ENCODE data around the gene PDE4D. TPM values are rescaled to one million over a fixed set of nuclear protein-coding genes. Genes with fewer than 3 reads are reported as not detected.
"Not testable (repeated sequence)": the region's sequence is repeated elsewhere in the genome, so short reads cannot be mapped to it uniquely, and the experiment has no call there.

PDE4D gene
- total RNA-seq, 1 experiment from 2014 or later, result 6.5 TPM

DNA sequence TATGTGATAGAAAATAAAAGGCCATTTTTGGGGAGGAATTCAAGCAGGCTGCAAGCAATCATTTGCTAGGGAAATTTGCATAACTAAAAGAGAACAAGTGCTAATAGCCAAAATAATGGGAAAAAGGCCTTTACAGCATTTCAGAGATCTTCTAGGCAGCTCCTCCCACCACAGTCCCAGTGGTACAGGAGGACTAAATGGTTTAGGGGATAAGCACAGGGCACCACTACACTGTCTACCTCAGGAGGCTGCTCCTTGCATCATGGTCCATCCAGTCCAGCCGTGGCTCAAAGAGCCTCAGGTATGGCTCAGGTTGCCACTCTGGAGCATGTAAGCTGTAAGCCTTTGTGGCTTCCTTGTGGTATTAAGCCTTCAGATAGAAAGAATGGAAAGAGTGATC, 485.6 kb downstream of the PDE4D start:
- no peak for DNase-seq (ENCODE audit: low spot score)
- H3K36me3 ChIP-seq (ENCODE audit: insufficient read depth, low read length, poor library complexity, severe bottlenecking), result no peaks in the 10 kb centered on the region
- CTCF ChIA-PET, result no interaction called here
- H3K9me3 ChIP-seq (ENCODE audit: low read depth, low read length, poor library complexity, severe bottlenecking), result no peaks in the 10 kb centered on the region
- POLR2A ChIA-PET (ENCODE audit: low non-redundant PET), result no interaction called here
- no peak overlapping the region for H3K4me3 ChIP-seq (ENCODE audit: low read depth, low read length, poor library complexity, severe bottlenecking)
- TF ChIP-seq, protein P1, sequence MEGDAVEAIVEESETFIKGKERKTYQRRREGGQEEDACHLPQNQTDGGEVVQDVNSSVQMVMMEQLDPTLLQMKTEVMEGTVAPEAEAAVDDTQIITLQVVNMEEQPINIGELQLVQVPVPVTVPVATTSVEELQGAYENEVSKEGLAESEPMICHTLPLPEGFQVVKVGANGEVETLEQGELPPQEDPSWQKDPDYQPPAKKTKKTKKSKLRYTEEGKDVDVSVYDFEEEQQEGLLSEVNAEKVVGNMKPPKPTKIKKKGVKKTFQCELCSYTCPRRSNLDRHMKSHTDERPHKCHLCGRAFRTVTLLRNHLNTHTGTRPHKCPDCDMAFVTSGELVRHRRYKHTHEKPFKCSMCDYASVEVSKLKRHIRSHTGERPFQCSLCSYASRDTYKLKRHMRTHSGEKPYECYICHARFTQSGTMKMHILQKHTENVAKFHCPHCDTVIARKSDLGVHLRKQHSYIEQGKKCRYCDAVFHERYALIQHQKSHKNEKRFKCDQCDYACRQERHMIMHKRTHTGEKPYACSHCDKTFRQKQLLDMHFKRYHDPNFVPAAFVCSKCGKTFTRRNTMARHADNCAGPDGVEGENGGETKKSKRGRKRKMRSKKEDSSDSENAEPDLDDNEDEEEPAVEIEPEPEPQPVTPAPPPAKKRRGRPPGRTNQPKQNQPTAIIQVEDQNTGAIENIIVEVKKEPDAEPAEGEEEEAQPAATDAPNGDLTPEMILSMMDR (conservative IDR thresholded peaks at IDR 0.05; ENCODE audit: low read depth, low read length), result no peak
- no peak for TF ChIP-seq EZH2 (IDR thresholded peaks at IDR 0.05; ENCODE audit: borderline replicate concordance, low read depth, low read length, poor library complexity, severe bottlenecking)
- no peak overlapping the region for H3K27ac ChIP-seq (ENCODE audit: low read depth, low read length, poor library complexity, severe bottlenecking)
- intact Hi-C loops (cut with micrococcal nuclease; ENCODE audit: unreplicated experiment), result no loop called here
- H3K27me3 ChIP-seq (replicated peaks; ENCODE audit: insufficient read depth, low read depth, low read length, poor library complexity), result no peaks in the 10 kb centered on the region
- BruUV-seq (replicated peaks), result no TSS peak
- no peaks in the 10 kb centered on the region for H3K4me1 ChIP-seq (ENCODE audit: insufficient read depth, low read length, poor library complexity, severe bottlenecking)

DNA sequence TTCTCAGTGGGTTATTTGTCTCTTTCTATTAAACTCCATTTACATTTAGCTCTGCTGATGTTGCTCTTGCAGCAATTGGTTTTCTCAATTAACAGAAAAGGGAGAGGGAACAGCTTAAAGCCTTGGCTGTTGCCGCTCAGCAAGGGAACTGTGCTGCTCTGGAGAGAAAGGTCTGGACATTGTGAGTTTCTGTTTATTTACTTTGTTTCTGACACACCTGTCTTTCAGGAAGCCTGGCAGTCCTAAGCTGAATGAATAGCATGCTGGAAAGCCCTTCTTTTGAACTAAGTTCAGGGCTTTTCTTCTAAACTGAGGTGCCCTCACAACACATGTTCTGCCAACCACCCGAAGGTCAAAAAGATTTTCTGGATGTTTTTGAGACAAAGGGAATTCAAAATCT, 491.9 kb downstream of the PDE4D start:
- Histone ChIP-seq H3K9me3 (ENCODE audit: low read depth, low read length, poor library complexity, severe bottlenecking) (no peaks in the 10 kb centered on the region), H3K4me3 (ENCODE audit: low read depth, low read length, poor library complexity, severe bottlenecking) (no peak overlapping the region), H3K4me1 (ENCODE audit: insufficient read depth, low read length, poor library complexity, severe bottlenecking) (no peaks in the 10 kb centered on the region), H3K36me3 (ENCODE audit: insufficient read depth, low read length, poor library complexity, severe bottlenecking) (no peaks in the 10 kb centered on the region), H3K27me3 (replicated peaks; ENCODE audit: insufficient read depth, low read depth, low read length, poor library complexity) (peaks cover 2% of the 10 kb centered on the region), H3K27ac (ENCODE audit: low read depth, low read length, poor library complexity, severe bottlenecking) (no peak overlapping the region)
- POLR2A ChIA-PET (ENCODE audit: low non-redundant PET), result no interaction called here
- intact Hi-C loops (cut with micrococcal nuclease; ENCODE audit: unreplicated experiment), result no loop called here
- TF ChIP-seq EZH2 (IDR thresholded peaks at IDR 0.05; ENCODE audit: borderline replicate concordance, low read depth, low read length, poor library complexity, severe bottlenecking), result no peak
- TF ChIP-seq, protein P1 (conservative IDR thresholded peaks at IDR 0.05; ENCODE audit: low read depth, low read length), result no peak
- BruUV-seq (replicated peaks), result no TSS peak
- CTCF ChIA-PET, result no interaction called here
- DNase-seq (ENCODE audit: low spot score), result no peak

DNA sequence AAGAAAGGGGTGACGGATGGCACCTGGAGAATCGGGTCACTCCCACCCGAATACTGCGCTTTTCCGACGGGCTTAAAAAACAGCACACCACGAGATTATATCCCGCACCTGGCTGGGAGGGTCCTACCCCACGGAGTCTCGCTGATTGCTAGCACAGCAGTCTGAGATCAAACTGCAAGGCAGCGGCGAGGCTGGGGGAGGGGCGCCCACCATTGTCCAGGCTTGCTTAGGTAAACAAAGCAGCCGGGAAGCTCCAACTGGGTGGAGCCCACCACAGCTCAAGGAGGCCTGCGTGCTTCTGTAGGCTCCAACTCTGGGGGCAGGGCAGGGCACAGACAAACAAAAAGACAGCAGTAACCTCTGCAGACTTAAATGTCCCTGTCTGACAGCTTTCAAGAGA, 498.6 kb downstream of the PDE4D start:
- DNase-seq (ENCODE audit: low spot score); H3K27me3 ChIP-seq (replicated peaks; ENCODE audit: insufficient read depth, low read depth, low read length, poor library complexity); POLR2A ChIA-PET (ENCODE audit: low non-redundant PET); CTCF ChIA-PET; H3K36me3 ChIP-seq (ENCODE audit: insufficient read depth, low read length, poor library complexity, severe bottlenecking); BruUV-seq (replicated peaks); H3K9me3 ChIP-seq (ENCODE audit: low read depth, low read length, poor library complexity, severe bottlenecking); H3K4me1 ChIP-seq (ENCODE audit: insufficient read depth, low read length, poor library complexity, severe bottlenecking); H3K27ac ChIP-seq (ENCODE audit: low read depth, low read length, poor library complexity, severe bottlenecking); H3K4me3 ChIP-seq (ENCODE audit: low read depth, low read length, poor library complexity, severe bottlenecking): not testable (repeated sequence)
- intact Hi-C loops (cut with micrococcal nuclease; ENCODE audit: unreplicated experiment), result loop anchor here (5.0 kb wide), 3 partner anchors 102 to 402 kb away; no protein-coding TSS in a partner anchor

DNA sequence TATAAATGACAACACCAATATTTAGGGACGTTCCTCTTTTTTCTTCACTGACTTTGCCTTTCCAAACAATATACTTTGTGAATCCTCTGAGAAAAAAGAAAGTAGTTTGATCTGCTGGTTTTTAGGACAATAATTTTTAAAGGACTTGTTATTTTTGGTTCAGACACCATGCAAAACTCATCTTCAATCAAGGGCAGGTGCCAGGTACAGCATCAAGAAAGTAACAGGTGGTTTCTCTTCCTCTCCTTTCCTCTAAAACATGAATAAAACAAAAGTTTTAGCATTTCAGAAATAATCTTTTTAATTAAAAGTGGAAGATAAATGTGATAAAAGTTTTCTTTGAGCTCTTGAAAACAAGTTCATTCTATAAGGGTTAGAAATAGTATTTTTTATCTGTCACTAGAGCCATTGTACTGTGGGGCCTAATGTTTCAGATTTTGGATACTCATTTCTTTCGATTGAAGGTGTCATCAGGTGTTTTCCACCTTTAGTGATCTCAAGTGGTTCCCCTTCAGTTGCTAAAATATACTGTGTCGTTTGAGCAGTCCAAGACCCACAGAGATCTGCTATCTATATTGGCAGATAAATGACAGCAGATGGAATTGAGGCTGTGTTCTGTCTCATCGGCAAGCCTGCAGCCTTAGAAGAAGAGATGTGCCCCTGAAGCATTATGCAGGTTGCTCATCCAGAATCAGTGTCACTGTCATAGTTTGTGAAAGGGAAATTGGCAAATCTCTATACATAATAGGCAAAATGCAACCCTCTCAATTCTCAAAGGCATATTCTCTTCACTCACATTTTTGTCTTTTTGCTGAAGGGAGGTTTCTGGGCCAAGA, 499.7 kb downstream of the PDE4D start:
- ChIA-PET POLR2A (ENCODE audit: low non-redundant PET) (no interaction called here), CTCF (no interaction called here)
- Histone ChIP-seq H3K27ac (ENCODE audit: low read depth, low read length, poor library complexity, severe bottlenecking) (no peak overlapping the region), H3K36me3 (ENCODE audit: insufficient read depth, low read length, poor library complexity, severe bottlenecking) (no peaks in the 10 kb centered on the region), H3K4me3 (ENCODE audit: low read depth, low read length, poor library complexity, severe bottlenecking) (no peak overlapping the region), H3K4me1 (ENCODE audit: insufficient read depth, low read length, poor library complexity, severe bottlenecking) (no peaks in the 10 kb centered on the region), H3K9me3 (ENCODE audit: low read depth, low read length, poor library complexity, severe bottlenecking) (no peaks in the 10 kb centered on the region), H3K27me3 (replicated peaks; ENCODE audit: insufficient read depth, low read depth, low read length, poor library complexity) (no peaks in the 10 kb centered on the region)
- TF ChIP-seq EZH2 (IDR thresholded peaks at IDR 0.05; ENCODE audit: borderline replicate concordance, low read depth, low read length, poor library complexity, severe bottlenecking), result no peak
- TF ChIP-seq, protein P1 (conservative IDR thresholded peaks at IDR 0.05; ENCODE audit: low read depth, low read length), result no peak
- intact Hi-C loops (cut with micrococcal nuclease; ENCODE audit: unreplicated experiment), result loop anchor here (5.0 kb wide), 3 partner anchors 103 to 403 kb away; no protein-coding TSS in a partner anchor
- DNase-seq (ENCODE audit: low spot score), result no peak
- no TSS peak for BruUV-seq (replicated peaks)
